Natural killer cell (primary cell): ENCODE measurements around the gene USP11. TPM values are rescaled to one million over a fixed set of nuclear protein-coding genes. Genes with fewer than 3 reads are reported as not detected.

Experiments used
- ATAC-seq, 3 donors: fragments of 150-1000 bp in 2 of 3; fragments of 200-7000 bp in 1 of 3; cut with Tn5 transposase; 1 replicate in 1 of 3; 2 replicates in 2 of 3; pipeline ENCODE4 v1.10.0; 2021; ENCODE audit warnings: mild to moderate bottlenecking in 2 of 3, moderate library complexity in 2 of 3
- DNase-seq, 2 donors: peaks; one replicate each; pipeline versions ENCODE4 v3.0.0 to v3.0.0-alpha.2; 2013 to 2021; ENCODE audit warnings: mixed read lengths in 1 of 2
- H3K27ac ChIP-seq: one replicate; pipeline ENCODE4 v1.5.1; 2013; ENCODE audit warnings: mild to moderate bottlenecking, low read length
- H3K27me3 ChIP-seq: one replicate; pipeline ENCODE4 v1.6.1; 2013; ENCODE audit warnings: low read length; ENCODE audit not compliant: control insufficient read depth, insufficient read depth
- H3K36me3 ChIP-seq: one replicate; pipeline ENCODE4 v1.6.1; 2013; ENCODE audit warnings: low read length; ENCODE audit not compliant: control insufficient read depth, insufficient read depth
- H3K4me1 ChIP-seq: one replicate; pipeline ENCODE4 v1.6.1; 2013; ENCODE audit warnings: low read length; ENCODE audit not compliant: control insufficient read depth, insufficient read depth
- H3K4me3 ChIP-seq: one replicate; pipeline ENCODE4 v1.5.1; 2013; ENCODE audit warnings: low read length
- H3K9me3 ChIP-seq: one replicate; pipeline ENCODE4 v1.6.1; 2013; ENCODE audit warnings: low read length; ENCODE audit not compliant: control insufficient read depth, insufficient read depth
- H3K27ac Mint-ChIP-seq, 2 donors: one replicate each; pipeline ENCODE4 v1.8.0; 2022; ENCODE audit warnings: mild to moderate bottlenecking in 2 of 2, mixed read lengths in 2 of 2, moderate library complexity in 1 of 2
- H3K27me3 Mint-ChIP-seq, 2 donors: one replicate each; pipeline ENCODE4 v1.8.0; 2022; ENCODE audit warnings: low read depth in 2 of 2, mixed read lengths in 2 of 2
- H3K36me3 Mint-ChIP-seq: one replicate; pipeline ENCODE4 v1.8.0; 2022; ENCODE audit warnings: mixed read lengths
- H3K4me1 Mint-ChIP-seq, 2 donors: one replicate each; pipeline ENCODE4 v1.8.0; 2022; ENCODE audit warnings: mixed read lengths in 2 of 2
- H3K4me3 Mint-ChIP-seq: one replicate; pipeline ENCODE4 v1.8.0; 2022; ENCODE audit warnings: mild to moderate bottlenecking, moderate library complexity, mixed read lengths
- H3K9me3 Mint-ChIP-seq, 2 donors: one replicate each; pipeline ENCODE4 v1.8.0; 2022; ENCODE audit warnings: mixed read lengths in 2 of 2
- CTCF ChIP-seq: fragments of 200-600 bp; IDR thresholded peaks from one replicate; pipeline ENCODE4 v1.8.0; 2022; ENCODE audit warnings: antibody characterized with exemption
- WGBS: methylation state at CpG from one replicate; pipeline ENCODE4 v1.1.7; 2013; ENCODE audit warnings: missing lambda C conversion rate; ENCODE audit not compliant: insufficient coverage; 5-methylcytosine and 5-hydroxymethylcytosine counted together
- intact Hi-C: fragments of 100-400 bp; cut with micrococcal nuclease; formaldehyde crosslinking; loops from one replicate; pipeline ENCODE4 v1.14.2; 2022
- total RNA-seq, 4 donors: library from RNA; stranded (reverse); fragments of 120-200 nt in 1 of 4; gene quantifications; one replicate each; pipeline versions ENCODE4 v1.2.3 to v1.2.4, GENCODE V29; 2013 to 2022

The USP11 gene
- total RNA-seq, 3 donors from 2014 or later (not counting 1 experiment from before 2014, with no cell fraction given) = 107 to 131 (median 108) TPM

- Histone ChIP-seq H3K9me3 (no peaks in the 10 kb centered on the region), H3K4me3 (no peak overlapping the region), H3K27me3 (no peaks in the 10 kb centered on the region), H3K4me1 (no peaks in the 10 kb centered on the region), H3K36me3 (peaks cover 61% of the 10 kb centered on the region), H3K27ac (no peak overlapping the region)
- Mint-ChIP-seq H3K36me3 (peaks cover 11% of the 10 kb centered on the region), H3K9me3 (no peaks in the 10 kb centered on the region), H3K27me3 (no peaks in the 10 kb centered on the region), H3K27ac (no peak overlapping the region), H3K4me3 (no peak overlapping the region), H3K4me1 (no peaks in the 10 kb centered on the region)
- no peak for DNase-seq
- TF ChIP-seq CTCF = no peak
- intact Hi-C loops = no loop called here
- ATAC-seq = no peak
- 92% methylated on average over 12 of the region's 12 CpGs for WGBS
Observed at GRCh38 chrX:47208108-47208507, 24.7 kb upstream of the USP11 start.

- intact Hi-C loops = loop anchor here (10.0 kb wide), 1 partner anchor 445 kb away; the partner anchor contains the start of genes ELK1 and UXT
- WGBS = 98% methylated on average over 16 of the region's 16 CpGs
Observed at GRCh38 chrX:47209508-47210238, 23.1 kb upstream of the USP11 start.

GRCh38 chrX:47210661-47211425 lies 22.0 kb upstream of the USP11 start:
- peaks cover 11% of the 10 kb centered on the region for H3K36me3 Mint-ChIP-seq
- no peak for ATAC-seq
- Histone ChIP-seq H3K4me1 (no peaks in the 10 kb centered on the region), H3K27ac (no peak overlapping the region), H3K36me3 (peaks cover 66% of the 10 kb centered on the region), H3K4me3 (no peak overlapping the region), H3K9me3 (no peaks in the 10 kb centered on the region), H3K27me3 (no peaks in the 10 kb centered on the region)
- no peak for DNase-seq
- no peaks in the 10 kb centered on the region for H3K4me1 Mint-ChIP-seq
- intact Hi-C loops = loop anchor here (10.0 kb wide), 1 partner anchor 444 kb away; the partner anchor contains the start of genes ELK1 and UXT
- TF ChIP-seq CTCF = no peak
- H3K27ac Mint-ChIP-seq = peak overlapping the region in 1 of 2 donors; percentile 23
- 96% methylated on average over 12 of the region's 15 CpGs for WGBS
- no peaks in the 10 kb centered on the region for H3K27me3 Mint-ChIP-seq
- H3K9me3 Mint-ChIP-seq = no peaks in the 10 kb centered on the region
- H3K4me3 Mint-ChIP-seq = no peak overlapping the region

More at GRCh38 chrX:47209508-47210238, 23.1 kb upstream of the USP11 start:
- H3K36me3 ChIP-seq = peaks cover 62% of the 10 kb centered on the region
- no peak for TF ChIP-seq CTCF
- Mint-ChIP-seq H3K4me3 (no peak overlapping the region), H3K27ac (no peak overlapping the region), H3K27me3 (no peaks in the 10 kb centered on the region), H3K36me3 (peaks cover 11% of the 10 kb centered on the region), H3K9me3 (no peaks in the 10 kb centered on the region), H3K4me1 (no peaks in the 10 kb centered on the region)
- DNase-seq = no peak
- no peaks in the 10 kb centered on the region for H3K9me3 ChIP-seq
- H3K27me3 ChIP-seq = no peaks in the 10 kb centered on the region
- H3K4me1 ChIP-seq = no peaks in the 10 kb centered on the region
- no peak overlapping the region for H3K27ac ChIP-seq
- H3K4me3 ChIP-seq = no peak overlapping the region
- no peak for ATAC-seq
